Trophoblast cell (in vitro differentiated cells and primary cell): Measurements from ENCODE around the gene RBP7.

Source experiments
- DNase-seq, 2 donors: peaks; one replicate each; pipeline ENCODE4 v3.0.0-alpha.2; 2016
- H2AFZ ChIP-seq: 2 replicates; pipeline ENCODE4 v1.6.1; 2013; ENCODE audit warnings: low read length, moderate library complexity, mild to moderate bottlenecking; ENCODE audit not compliant: insufficient read depth, poor library complexity
- H2AK5ac ChIP-seq: 2 replicates; pipeline ENCODE4 v1.6.1; 2013; ENCODE audit warnings: mild to moderate bottlenecking, low read length
- H2BK120ac ChIP-seq: 2 replicates; pipeline ENCODE4 v1.6.1; 2013; ENCODE audit warnings: low read length, mild to moderate bottlenecking, moderate library complexity; ENCODE audit not compliant: insufficient read depth, poor library complexity
- H2BK12ac ChIP-seq: 2 replicates; pipeline ENCODE4 v1.6.1; 2013; ENCODE audit warnings: mild to moderate bottlenecking, low read length, moderate library complexity
- H2BK5ac ChIP-seq: 2 replicates; pipeline ENCODE4 v1.6.1; 2013; ENCODE audit warnings: low read length, low read depth, moderate library complexity, mild to moderate bottlenecking; ENCODE audit not compliant: poor library complexity
- H3K14ac ChIP-seq: 2 replicates; pipeline ENCODE4 v1.6.1; 2013; ENCODE audit warnings: mild to moderate bottlenecking, low read length
- H3K18ac ChIP-seq: 2 replicates; pipeline ENCODE4 v1.6.1; 2013; ENCODE audit warnings: mild to moderate bottlenecking, low read length
- H3K23ac ChIP-seq: 2 replicates; pipeline ENCODE4 v1.6.1; 2013; ENCODE audit warnings: low read length
- H3K27ac ChIP-seq: 2 replicates; pipeline ENCODE4 v1.5.1; 2013; ENCODE audit warnings: low read depth, mild to moderate bottlenecking, inconsistent platforms, low read length, moderate library complexity
- H3K27me3 ChIP-seq: 2 replicates; pipeline ENCODE4 v1.6.1; 2013; ENCODE audit warnings: inconsistent platforms, mild to moderate bottlenecking, low read length, moderate library complexity; ENCODE audit not compliant: insufficient read depth
- H3K36me3 ChIP-seq, 2 experiments: 1 replicate in 1 of 2; 2 replicates in 1 of 2; pipeline ENCODE4 v1.6.1; 2013; ENCODE audit warnings: low read length in 2 of 2, mild to moderate bottlenecking in 2 of 2, moderate library complexity in 1 of 2; ENCODE audit not compliant: insufficient read depth in 2 of 2, control insufficient read depth in 1 of 2
- H3K4ac ChIP-seq: 2 replicates; pipeline ENCODE4 v1.6.1; 2013; ENCODE audit warnings: low read depth, mild to moderate bottlenecking, low read length, moderate library complexity
- H3K4me1 ChIP-seq, 2 experiments: 1 replicate in 1 of 2; 2 replicates in 1 of 2; pipeline ENCODE4 v1.6.1; 2013; ENCODE audit warnings: low read length in 2 of 2, mild to moderate bottlenecking in 2 of 2, moderate library complexity in 1 of 2; ENCODE audit not compliant: insufficient read depth in 2 of 2, control insufficient read depth in 1 of 2
- H3K4me2 ChIP-seq: 2 replicates; pipeline ENCODE4 v1.6.1; 2013; ENCODE audit warnings: inconsistent platforms, mild to moderate bottlenecking, low read length, moderate library complexity
- H3K4me3 ChIP-seq: 2 replicates; pipeline ENCODE4 v1.5.1; 2013; ENCODE audit warnings: mild to moderate bottlenecking, low read depth, low read length, inconsistent platforms
- H3K79me1 ChIP-seq: one replicate; pipeline ENCODE4 v1.6.1; 2013; ENCODE audit warnings: low read length
- H3K79me2 ChIP-seq: 2 replicates; pipeline ENCODE4 v1.6.1; 2013; ENCODE audit warnings: low read length, mild to moderate bottlenecking; ENCODE audit not compliant: control insufficient read depth, insufficient read depth, poor library complexity
- H3K9ac ChIP-seq: 2 replicates; pipeline ENCODE4 v1.6.1; 2013; ENCODE audit warnings: mild to moderate bottlenecking, low read length
- H3K9me3 ChIP-seq: 2 replicates; pipeline ENCODE4 v1.6.1; 2013; ENCODE audit warnings: low read depth, mild to moderate bottlenecking, control low read depth, inconsistent platforms, low read length; ENCODE audit not compliant: insufficient read depth
- H4K12ac ChIP-seq: 2 replicates; pipeline ENCODE4 v1.6.1; 2013; ENCODE audit warnings: low read depth, mild to moderate bottlenecking, low read length, moderate library complexity
- H4K8ac ChIP-seq: 2 replicates; pipeline ENCODE4 v1.6.1; 2013; ENCODE audit warnings: low read depth, mild to moderate bottlenecking, low read length, moderate library complexity
- H4K91ac ChIP-seq: one replicate; pipeline ENCODE4 v1.6.1; 2013; ENCODE audit warnings: low read depth, mild to moderate bottlenecking, low read length, moderate library complexity
- WGBS: extraction: QIAGEN DNeasy Blood & Tissue Kit; methylation state at CpG from one replicate; pipeline ENCODE4 v1.1.7; 2013; ENCODE audit warnings: missing lambda C conversion rate; ENCODE audit not compliant: insufficient read length, insufficient coverage; ENCODE audit errors: extremely low coverage; 5-methylcytosine and 5-hydroxymethylcytosine counted together

RBP7 gene

DNA sequence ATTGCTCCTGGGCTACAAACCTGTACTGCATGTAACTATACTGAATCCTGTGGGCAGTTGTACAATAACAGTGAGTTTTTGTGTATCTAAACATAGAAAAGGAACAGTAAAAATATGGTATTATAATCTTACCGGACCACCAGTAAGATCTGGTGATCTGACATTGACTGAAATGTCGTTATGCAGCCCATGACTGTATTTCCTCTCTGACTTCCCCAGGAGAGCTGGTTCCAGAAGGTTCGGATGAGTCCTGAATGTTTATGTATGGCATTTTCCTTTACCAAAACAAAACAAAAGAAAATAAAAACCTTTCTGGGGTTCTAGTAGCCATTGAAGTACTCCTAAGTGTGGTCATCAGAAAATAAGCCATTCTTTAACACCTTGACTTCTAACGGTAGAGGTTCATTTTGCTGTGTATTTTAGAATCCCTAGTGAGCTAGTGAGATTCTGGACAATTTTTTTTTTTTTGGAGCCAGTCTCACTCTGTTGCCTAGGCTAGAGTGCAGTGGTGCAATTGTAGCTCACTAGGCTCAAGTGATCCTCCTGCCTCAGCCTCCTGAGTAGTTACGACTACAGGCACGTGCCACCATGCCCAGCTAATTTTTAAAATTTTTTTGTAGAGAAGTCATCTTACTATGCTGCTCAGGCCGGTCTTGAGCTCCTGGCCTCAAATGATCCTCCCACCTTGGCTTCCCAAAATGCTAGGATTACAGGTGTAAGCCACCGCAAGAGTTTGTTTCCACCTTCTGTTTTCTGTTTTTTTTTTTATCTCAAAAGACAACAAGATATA lies 63.5 kb downstream of the RBP7 start:
- Histone ChIP-seq H3K27me3 (no peaks in the 10 kb centered on the region), H3K4me1 (peaks cover 20 to 27% of the 10 kb centered on the region in 2 experiments), H3K4me3 (no peak overlapping the region), H2BK12ac (no peak overlapping the region), H3K79me1 (peaks cover 11% of the 10 kb centered on the region), H3K9me3 (peaks cover 2% of the 10 kb centered on the region), H3K79me2 (peaks cover 14% of the 10 kb centered on the region), H2BK5ac (no peak overlapping the region), H4K91ac (no peak overlapping the region), H3K4me2 (no peak overlapping the region), H3K23ac (no peak overlapping the region), H4K8ac (no peak overlapping the region), H2AK5ac (no peak overlapping the region), H3K9ac (no peak overlapping the region), H4K12ac (no peak overlapping the region), H3K18ac (no peak overlapping the region), H3K14ac (no peak overlapping the region), H3K4ac (no peak overlapping the region), H3K36me3 (peaks cover 0 to 5% of the 10 kb centered on the region in 2 experiments), H2BK120ac (no peak overlapping the region), H2AFZ (no peak overlapping the region), H3K27ac (no peak overlapping the region)
- WGBS: no CpG with 5 or more reads among the region's 8 CpGs
- DNase-seq: peak; percentile 84 to 90

DNA sequence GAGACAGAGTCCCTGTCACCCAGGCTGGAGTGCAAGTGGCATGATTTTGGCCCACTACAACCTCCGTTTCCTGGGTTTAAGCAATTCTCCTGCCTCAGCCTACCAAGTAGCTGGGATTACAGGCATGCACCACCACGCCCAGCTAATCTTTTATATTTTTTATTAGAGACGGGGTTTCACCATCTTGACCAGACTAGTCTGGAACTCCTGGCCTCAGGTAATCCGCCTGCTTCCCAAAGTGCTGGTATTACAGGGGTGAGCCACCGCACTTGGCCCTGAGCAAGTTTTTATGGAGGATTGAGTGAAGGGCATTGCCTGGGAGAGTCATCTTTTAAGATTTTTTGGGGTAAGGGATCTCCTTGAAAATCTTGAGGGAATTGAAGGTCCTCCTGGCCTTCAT lies 64.2 kb downstream of the RBP7 start:
- WGBS: no CpG with 5 or more reads among the region's 5 CpGs
- H3K4ac ChIP-seq: no peak overlapping the region

GRCh38 chr1:10063878-10064277 lies 66.8 kb downstream of the RBP7 start:
- Histone ChIP-seq H3K23ac (no peak overlapping the region), H2BK12ac (no peak overlapping the region), H3K14ac (no peak overlapping the region), H4K8ac (no peak overlapping the region), H3K4me2 (no peak overlapping the region), H3K18ac (no peak overlapping the region), H3K4me3 (no peak overlapping the region), H3K27me3 (no peaks in the 10 kb centered on the region), H3K79me2 (peaks cover 6% of the 10 kb centered on the region), H2AK5ac (no peak overlapping the region), H4K91ac (no peak overlapping the region), H2BK5ac (no peak overlapping the region), H3K9me3 (no peaks in the 10 kb centered on the region), H3K4ac (no peak overlapping the region), H3K4me1 (peaks cover 13 to 18% of the 10 kb centered on the region in 2 experiments), H4K12ac (no peak overlapping the region), H2BK120ac (no peak overlapping the region), H3K9ac (no peak overlapping the region), H2AFZ (no peak overlapping the region), H3K36me3 (peaks cover 0 to 5% of the 10 kb centered on the region in 2 experiments), H3K27ac (no peak overlapping the region), H3K79me1 (peaks cover 6% of the 10 kb centered on the region)
- DNase-seq: peak in 1 of 2 donors; percentile 30
- WGBS: no CpG with 5 or more reads among the region's 7 CpGs

More for the DNA sequence above, 64.2 kb downstream of the RBP7 start:
- Histone ChIP-seq H3K27ac (no peak overlapping the region), H3K4me1 (peaks cover 19 to 27% of the 10 kb centered on the region in 2 experiments), H3K79me1 (peaks cover 11% of the 10 kb centered on the region), H2AK5ac (no peak overlapping the region), H3K79me2 (peaks cover 14% of the 10 kb centered on the region), H2BK12ac (no peak overlapping the region), H3K27me3 (no peaks in the 10 kb centered on the region), H3K14ac (no peak overlapping the region), H2BK120ac (no peak overlapping the region), H3K9ac (no peak overlapping the region), H2BK5ac (no peak overlapping the region), H3K23ac (no peak overlapping the region), H4K91ac (no peak overlapping the region), H3K9me3 (peaks cover 2% of the 10 kb centered on the region), H4K8ac (no peak overlapping the region), H4K12ac (no peak overlapping the region), H3K4me3 (no peak overlapping the region), H2AFZ (no peak overlapping the region), H3K36me3 (peaks cover 0 to 5% of the 10 kb centered on the region in 2 experiments), H3K18ac (no peak overlapping the region), H3K4me2 (no peak overlapping the region)
- peak; percentile 54 to 62 for DNase-seq

DNA sequence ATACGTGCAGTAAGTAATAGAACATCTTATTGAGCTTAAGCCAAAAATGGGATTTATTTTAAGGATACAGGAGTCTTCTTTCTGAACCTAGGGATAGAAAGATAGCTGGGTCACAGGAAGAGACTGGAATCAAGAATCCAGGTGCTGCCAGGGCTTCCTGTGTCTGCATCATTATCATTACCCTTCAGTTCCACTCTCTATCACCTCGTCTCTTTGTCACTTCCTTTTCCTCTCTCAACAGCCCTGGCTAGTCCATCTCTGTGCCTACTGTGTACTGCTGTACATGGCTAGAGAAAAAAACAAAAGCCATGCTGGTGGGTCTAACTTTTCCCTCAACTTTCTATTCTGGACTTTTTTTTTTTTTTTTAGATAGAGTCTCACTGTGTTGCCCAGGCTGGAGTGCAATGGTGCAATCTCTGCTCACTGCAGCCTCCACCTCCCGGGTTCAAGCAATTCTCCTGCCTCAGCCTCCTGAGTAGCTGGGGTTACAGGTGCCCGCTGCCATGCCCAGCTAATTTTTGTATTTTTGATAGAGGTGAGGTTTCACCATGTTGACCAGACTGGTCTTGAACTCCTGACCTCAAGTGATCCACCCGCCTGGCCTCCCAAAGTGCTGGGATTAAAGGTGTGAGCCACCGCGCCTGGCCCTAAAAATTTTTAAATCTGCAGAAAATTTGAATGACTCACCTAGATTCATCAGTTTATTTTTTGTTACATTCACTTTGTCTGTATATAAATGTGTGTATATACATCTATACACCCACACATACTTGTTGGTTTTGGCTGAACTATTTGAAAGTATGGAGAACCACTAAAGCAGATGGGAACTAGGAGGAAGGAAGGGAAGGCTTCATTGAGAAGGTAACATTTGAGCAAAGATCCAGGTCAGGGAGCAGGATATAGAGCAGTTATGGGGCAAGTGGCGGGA lies 67.7 kb downstream of the RBP7 start:
- Histone ChIP-seq H3K4me2 (no peak overlapping the region), H3K14ac (no peak overlapping the region), H4K12ac (no peak overlapping the region), H2BK12ac (no peak overlapping the region), H3K4ac (peak overlapping the region; percentile 27), H4K91ac (no peak overlapping the region), H2AK5ac (no peak overlapping the region), H3K23ac (peak overlapping the region; percentile 5), H3K27me3 (no peaks in the 10 kb centered on the region), H3K27ac (no peak overlapping the region), H3K36me3 (peaks cover 0 to 2% of the 10 kb centered on the region in 2 experiments), H2AFZ (no peak overlapping the region), H3K79me1 (peaks cover 2% of the 10 kb centered on the region), H3K4me3 (no peak overlapping the region), H3K9me3 (no peaks in the 10 kb centered on the region), H4K8ac (no peak overlapping the region), H3K18ac (peak overlapping the region; percentile 17), H2BK5ac (no peak overlapping the region), H3K79me2 (peaks cover 2% of the 10 kb centered on the region), H2BK120ac (no peak overlapping the region), H3K9ac (no peak overlapping the region), H3K4me1 (peaks cover 7 to 14% of the 10 kb centered on the region in 2 experiments)
- no peak for DNase-seq
- WGBS: no CpG with 5 or more reads among the region's 8 CpGs
